HG03103 (cell line): ENCODE results near the gene CLINT1.

Source experiments
- ATAC-seq: cut with Tn5 transposase; IDR thresholded peaks from one replicate; pipeline ENCODE4 v1.9.1; 2021; ENCODE audit warnings: low read depth; ENCODE audit not compliant: unreplicated experiment

The CLINT1 gene

DNA sequence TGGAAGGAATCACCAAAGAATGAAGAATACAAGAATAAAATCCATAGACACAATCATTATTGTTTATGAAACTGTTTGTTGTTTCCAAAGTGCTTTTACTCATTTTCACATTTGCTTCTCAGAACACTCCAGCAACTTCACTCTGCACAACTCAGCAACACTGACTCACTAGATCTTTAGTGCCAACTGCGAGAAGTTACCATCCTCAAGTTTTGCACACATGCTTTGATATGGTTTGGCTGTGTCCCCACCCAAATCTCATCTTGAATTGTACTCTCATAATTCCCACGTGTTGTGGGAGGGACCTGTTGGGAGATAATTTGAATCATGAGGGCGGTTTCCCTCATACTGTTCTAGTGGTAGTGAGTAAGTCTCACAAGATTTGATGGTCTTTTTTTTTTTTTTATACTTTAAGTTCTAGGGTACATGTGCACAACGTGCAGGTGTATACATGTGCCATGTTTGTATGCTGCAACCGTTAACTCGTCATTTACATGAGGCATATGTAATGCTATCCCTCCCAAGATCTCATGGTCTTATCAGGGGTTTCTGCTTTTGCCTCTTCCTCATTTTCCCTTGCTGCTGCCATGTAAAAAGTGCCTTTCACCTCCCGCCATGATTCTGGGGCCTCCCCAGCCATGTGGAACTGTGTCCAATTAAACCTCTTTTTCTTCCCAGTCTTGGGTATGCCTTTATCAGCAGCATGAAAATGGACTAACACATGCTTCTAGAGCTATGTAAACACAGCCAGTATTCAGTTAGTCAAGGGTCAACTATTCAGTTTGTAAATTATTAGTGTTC, 36.9 kb downstream of the CLINT1 start:
- no peak for ATAC-seq

DNA sequence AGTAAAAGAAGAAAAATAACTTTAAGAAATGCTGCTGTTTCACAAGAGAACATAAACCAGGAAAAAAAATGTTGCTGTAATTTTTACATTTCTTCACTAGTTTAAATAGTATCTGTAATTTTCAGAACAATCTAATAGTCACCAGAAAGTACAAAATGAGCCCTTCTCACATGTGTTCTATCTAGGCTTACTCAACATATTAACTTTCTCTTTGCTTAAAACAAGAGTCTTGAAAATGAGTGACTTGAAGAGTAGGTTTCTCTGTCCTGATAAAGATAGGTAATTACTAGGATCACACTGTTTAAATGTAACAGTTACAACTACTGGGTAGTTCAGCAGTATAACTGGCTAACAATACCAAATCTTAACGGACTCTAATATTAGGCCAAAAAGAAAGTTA, 37.5 kb downstream of the CLINT1 start:
- ATAC-seq = no peak

DNA sequence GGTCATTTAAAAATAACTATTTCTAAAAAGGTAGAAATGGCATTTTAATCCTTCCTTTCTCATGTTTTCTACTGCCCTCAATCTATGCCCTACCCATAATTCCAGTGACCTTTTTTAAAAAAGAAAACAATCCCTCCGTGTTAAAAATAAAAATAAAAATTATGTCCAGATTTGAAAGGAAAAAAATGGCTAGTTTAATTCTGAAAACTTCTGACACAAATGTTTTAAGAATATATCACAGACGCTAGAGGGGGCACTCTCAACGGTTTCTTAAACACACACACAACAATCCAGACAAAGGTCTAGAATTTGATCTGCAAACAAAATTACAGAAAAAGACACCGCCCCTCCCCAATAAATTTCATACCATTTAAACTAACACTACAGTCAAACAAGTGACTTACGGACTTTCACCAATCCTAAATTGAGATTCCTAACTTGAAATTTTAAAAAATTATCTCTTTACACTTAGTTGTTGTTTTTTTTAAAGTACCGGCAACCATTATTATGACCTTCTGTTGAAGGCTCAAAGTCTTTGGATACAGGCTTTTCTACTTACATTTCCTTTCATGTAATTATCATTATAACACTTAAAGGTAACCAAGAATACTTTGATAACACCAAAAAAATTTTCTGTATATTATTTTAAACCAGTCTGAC, 38.2 kb downstream of the CLINT1 start:
- no peak for ATAC-seq

DNA sequence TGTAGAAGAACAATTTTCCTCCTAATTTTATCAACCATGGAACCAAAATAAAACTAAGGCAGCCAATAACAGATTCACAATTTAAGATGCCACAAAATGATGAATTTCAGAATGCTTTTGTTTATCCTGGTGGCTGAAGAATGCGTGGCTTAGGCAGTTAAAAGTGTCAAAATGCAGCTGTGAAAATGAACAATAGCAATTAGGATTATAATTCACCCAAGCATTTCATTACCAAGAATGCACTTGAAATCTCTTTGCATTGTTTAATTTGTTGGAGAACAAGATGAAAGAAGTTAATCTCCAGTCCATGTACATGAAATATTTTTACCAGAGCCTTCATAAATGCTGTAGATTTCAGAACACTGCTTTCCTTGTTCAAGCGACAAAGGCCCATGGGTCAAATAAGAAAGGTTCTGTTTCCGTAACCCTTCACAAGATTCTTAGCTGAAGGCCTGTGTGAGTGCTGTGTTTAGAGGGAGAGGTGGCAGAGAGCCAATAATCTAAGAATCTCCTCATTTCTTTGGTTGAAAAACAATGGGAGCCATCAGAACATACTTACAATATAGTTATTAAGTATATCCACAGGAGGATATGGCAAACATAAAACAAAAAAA, 39.3 kb downstream of the CLINT1 start:
- ATAC-seq = no peak

DNA sequence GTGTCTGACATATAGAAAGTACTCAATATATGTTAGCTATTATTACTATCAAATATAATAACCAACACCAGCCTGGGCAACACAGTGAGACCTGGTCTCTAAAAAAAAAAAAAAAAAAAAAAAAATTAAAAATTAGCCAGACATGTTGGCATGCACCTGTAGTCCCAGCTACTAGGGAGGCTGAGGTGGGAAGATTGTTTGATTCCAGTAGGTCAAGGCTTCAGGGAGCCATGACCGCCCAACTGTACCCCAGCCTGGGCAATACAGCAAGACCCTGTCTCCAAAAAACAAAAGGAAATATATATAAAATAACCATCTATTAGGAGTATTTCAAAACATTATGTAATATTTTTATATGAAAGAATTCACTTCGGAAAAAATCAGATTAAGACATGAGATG, 40.6 kb downstream of the CLINT1 start:
- ATAC-seq = no peak

DNA sequence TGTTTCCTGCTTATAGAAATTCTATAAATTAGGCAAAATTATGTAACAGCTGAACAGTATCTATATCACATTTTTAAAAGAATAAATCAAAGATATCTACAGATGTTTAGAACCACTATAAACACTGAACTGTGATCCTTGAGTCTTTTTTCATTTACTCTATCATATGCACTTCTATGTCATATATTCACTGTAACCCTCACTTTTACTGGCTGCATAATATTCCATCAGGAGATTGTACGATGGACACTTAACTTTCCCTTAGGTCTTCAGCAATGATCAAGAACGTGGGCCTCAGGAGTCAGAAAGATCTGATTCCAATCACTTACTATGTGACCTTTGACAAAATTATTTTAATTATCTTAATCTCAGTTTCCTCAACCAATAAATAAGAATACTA, 41.0 kb downstream of the CLINT1 start:
- ATAC-seq = no peak

DNA sequence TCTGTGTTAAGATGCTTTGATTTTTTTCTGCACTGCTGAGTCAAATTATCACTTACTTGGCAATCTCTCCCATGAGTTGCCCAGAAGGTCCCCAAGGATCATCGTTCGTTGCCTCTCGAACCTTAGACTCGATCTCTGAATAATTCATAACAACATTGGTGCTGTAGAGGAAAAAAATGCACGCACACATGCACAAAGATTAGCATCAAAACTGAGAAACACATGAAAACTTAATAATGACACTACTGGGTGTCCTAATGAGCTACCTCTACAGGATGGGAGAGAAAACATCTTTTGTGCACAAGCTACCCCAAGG, 41.6 kb downstream of the CLINT1 start:
- no peak for ATAC-seq

DNA sequence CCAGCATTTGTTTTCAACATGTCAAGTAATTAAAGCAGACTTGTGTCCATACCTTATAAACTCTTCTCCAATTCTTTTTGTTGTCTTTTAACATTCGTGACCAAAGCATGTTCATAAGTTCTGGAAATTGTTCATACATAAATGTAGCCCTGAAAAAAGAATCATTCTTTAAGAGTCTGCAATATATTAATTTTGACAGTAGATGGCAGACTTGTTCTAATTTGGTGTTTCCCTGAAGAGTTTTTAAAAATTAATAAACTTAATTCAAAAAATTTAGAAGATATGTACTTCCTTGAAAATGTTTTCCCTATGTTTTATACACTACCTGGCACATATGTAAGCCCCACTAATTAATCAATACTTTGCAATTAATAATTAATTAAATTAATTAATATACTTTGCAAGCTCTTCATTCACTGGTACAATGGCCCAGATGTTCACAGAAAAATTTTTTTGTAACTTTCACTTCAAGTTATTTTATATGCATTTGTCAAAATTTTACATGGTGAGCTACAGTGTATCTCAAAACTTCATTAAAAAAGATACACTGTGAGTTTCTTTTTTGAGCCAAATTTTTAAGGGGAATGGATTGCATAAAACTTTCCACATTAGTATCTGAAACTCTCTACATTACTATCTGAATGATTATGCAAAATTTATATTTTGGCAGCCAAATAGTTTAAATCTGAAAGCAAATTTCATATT, 42.1 kb downstream of the CLINT1 start:
- no peak for ATAC-seq

DNA sequence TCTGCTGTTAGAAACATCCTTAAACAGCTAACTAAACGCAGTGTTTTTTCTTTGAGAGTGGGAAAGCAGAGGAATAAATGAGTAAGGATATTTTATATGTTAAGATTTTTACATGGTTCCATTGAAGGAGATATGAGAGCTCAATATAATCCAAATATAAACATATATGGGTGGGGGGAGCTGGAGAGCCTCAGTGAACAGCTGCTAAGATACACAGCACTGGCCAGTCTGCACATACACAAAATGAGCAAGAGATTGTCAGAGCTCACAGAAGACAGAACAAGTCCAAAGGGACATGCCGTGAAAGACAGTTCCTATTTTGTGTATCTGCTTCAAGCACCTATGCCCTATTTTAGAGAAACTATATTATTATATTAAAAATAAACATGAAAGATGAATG, 46.9 kb downstream of the CLINT1 start:
- no peak for ATAC-seq

DNA sequence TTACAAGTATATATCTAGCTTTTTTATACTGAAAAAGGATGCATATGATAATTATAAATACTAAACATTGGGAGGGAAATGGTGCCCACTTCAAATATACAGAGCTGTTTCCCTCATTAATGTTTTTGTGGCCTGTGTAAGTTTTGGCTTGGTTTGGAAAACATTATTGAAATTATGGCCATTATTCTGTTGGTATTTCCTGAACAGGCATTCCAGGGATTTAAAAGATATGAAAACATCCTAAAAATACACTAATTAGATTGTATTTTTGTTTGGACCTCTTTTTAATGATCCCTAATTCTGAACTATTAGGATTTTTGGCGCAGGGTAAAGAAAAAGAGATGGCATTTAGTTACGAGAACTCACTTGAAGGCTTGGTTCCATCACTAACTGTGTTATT, 50.9 kb downstream of the CLINT1 start:
- ATAC-seq = no peak

DNA sequence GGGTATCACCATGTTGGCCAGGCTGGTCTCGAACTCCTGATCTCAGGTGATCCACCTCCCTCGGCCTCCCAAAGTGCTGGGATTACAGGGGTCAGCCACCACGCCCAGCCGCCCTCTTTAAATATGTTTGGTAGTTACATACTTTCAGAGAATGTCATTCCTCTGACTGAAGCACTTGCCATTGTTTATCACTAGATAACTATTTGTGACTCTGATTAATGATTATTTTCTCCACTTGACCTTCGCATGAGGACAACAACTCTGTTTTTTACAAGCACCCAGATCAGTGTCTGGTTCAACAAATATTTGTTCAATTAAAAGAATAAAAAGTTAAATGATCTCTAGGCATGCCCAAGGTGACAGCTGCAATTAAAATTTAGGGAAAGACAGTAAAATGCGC, 56.2 kb downstream of the CLINT1 start:
- no peak for ATAC-seq

DNA sequence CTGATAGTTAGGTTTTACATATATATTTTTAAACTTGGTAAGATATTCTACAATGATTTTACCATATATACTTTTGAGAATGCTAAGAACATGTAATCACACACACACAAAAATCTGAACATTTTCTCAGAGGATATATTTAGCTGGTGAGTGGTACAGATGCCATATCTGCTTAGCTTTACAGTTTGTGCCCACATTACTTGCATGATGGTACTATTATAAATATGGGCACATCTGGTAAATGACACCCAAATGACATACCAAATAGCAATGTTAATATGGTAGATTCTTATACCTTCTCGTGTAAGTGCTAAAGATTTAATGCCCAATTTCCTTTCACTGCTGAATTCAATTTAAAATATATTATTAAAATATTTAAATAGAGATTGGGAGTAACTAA, 58.8 kb downstream of the CLINT1 start:
- ATAC-seq = no peak

DNA sequence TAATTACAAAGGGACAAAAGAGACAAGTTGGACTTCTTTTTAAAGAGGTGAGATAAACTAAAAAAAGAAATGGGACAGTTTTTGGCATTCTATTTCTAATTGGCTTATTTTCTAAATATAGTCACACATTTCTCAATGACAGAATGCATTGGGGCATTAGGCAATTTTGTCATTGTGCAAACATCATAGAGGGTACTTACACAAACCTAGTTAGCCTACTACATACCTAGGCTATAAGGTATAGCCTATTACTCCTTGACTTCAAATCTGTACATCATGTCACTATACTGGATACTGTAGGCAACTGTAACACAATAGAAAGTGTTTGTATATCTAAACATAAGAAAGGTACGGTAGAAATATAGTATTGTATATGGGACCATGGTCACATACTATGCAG, 59.4 kb downstream of the CLINT1 start:
- ATAC-seq = no peak

DNA sequence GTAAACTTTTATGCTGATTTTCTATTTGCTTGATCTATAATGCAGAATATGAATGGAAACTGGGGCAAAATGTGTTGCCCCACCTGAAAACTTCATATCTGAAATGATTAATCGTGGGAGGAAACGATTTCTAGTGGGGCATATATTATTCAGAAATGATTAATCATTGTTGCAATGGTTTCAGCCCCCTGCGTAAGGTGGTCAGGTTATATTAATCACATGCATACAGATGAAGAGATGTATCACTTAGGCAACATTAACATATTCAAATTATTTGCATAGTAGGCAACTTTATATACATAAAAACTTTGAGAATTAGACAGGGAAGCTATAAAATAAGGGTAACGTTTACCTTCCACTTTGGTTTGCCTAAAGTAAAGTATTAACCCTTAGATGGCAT, 65.6 kb downstream of the CLINT1 start:
- no peak for ATAC-seq

DNA sequence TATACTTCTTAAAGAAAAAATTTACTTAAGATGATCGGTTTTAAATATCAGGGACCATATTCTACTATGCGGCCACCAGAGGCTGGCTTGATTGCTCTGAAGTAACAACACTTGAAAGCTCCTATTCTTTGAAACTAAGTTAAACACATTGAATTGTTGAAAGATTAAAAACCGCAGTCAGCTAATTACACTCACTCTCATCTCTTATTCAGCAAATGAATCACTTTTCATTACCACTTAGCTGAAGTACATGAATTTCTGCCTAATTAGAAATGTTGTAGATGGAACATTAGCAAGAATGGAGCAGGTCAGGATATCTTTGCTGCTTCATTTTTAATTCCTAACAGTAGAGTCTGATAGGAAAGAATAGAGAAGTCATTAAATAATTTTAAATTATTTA, 73.1 kb downstream of the CLINT1 start:
- no peak for ATAC-seq

DNA sequence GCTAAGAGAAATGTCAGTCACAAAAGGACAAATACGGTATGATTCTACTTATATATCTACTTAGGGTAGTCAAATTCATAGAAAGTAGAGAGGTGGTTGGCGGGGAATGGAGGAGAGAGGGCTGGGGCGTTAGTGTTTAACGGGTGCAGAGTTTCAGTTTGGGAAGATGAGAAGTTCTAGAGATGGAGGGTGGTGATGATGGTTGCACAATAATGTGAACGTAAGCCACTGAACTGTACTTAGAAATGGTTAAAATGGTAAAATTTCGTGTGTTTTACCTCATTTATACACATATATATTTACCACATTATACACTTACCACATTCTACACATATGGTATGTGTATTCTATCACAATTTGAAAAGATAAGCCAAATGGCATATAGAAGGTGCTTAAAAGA, 79.7 kb downstream of the CLINT1 start:
- ATAC-seq = no peak

DNA sequence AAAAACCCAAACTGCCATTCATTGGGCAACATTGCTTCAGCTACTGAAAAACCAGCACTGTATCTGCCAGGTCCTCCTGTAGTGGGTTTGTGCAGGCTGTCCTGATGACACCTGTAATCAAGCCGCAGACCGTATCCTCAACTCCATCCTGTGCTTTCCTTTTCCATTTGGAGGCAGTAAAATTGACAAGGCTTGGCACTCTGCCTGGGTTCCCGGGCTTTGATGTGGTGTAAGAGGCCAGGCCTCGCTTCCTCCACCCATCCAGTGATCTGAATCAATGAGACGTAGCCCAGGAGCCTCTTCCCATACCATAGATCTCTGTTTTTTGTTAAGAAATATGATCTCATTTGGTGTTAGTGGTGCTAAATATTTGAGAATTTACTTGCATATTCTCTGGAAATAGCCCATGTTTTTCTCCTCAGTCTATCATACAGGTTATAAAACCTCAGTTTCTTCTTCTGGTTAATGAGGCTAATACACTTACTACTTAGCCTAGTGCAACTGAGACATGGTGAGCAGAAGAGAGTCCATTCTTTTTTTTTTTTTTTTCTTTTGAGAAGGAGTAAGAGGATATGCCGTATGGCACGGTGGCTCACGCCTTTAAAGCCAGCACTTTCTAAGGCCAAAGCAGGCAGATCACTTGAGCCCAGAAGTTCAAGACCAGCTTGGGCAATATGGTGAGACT, 80.7 kb downstream of the CLINT1 start:
- ATAC-seq = no peak

DNA sequence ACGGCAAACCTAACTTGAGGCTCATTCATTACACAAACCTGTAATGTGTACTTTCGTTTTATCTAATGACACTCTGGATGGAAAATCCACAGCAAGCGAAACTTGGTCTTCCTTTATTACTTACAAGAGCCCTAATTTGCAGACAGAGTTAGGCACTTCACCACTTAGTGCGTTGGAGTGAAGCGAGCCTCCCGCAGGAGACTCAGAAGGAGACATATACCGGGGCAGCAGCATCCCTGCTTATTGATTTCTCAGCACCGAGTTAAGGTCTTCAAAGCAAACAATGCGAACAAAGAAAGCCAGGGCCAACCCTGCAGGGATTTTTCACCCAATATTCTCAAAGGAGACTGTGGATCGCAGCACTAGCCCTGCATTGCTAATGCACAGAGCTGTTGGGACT, 86.8 kb downstream of the CLINT1 start:
- no peak for ATAC-seq

DNA sequence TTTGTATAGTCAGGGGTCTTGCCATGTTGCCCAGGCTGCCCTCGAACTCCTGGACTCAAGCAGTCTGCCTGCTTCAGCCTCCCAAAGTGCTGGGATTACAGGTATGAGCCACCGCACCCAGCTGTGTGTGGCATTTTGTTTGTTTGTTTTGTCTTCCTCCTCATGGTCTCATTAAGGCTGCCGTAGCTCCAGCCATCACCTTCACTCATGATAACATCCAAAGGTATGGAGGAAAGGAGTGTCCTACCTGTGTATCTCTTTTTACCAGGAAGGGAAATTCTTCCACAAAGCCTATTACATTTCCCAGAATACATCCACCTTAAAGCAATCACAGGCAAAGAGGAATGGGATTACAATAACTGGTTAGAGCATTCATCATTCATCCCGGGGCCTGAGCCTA, 88.3 kb downstream of the CLINT1 start:
- no peak for ATAC-seq

DNA sequence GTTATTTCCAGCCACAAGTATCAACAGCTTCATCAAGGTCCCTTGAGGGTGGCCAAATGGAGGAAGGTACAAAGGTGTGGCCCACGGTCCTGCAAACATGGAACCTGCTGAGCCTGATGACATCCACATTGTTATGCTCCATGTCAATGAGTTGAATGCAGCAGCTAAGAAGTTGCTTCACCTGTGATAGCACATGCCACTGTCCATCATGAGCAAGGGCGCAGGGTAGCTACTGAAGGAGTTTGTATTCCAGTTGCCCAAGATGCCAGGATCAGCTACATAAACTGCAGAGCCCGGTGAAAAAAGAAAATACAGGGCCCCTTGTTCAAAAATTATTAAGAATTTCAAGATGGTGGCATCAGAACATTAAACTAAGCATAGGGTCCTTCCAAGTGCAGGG, 91.3 kb downstream of the CLINT1 start:
- no peak for ATAC-seq

DNA sequence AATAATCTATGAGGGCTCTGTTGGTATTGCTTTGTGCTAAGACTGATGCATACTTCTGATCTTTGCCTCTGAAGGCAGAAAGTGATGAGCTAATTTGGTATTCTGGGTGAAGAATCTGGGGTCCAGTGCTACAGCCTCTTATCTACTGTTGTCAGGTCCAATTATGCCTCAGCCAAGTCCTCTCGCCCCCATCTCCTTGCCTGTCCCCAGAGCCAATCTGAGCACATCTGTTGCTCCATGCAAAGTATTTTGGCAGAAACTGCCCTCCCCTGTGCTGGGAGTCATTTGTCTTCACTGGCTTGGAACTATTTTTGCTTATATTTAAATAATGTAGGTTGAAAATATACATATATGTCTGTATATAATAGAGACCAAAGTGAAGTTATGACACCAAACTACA, 92.0 kb downstream of the CLINT1 start:
- no peak for ATAC-seq
